PC-3 (cell line): Measurements from ENCODE around the gene MARK3. TPM values are rescaled to one million over a fixed set of nuclear protein-coding genes. Genes with fewer than 3 reads are reported as not detected.

Experiments
- ATAC-seq: fragments of 200-7000 bp; cut with Tn5 transposase; 2 replicates; pipeline ENCODE4 v1.9.1; 2020; ENCODE audit warnings: mild to moderate bottlenecking, moderate library complexity
- BruUV-seq: library from RNA; stranded (reverse); fragments of 400-500 nt; replicated peaks from 2 replicates; lab custom pipeline; 2021; lab: Mats Ljungman, UMichigan
- CTCF ChIA-PET: fragments of 300-600 bp; sonication (Branson Sonifier 250); formaldehyde crosslinking; loops from one replicate; lab custom pipeline; 2022; ENCODE audit warnings: antibody characterized with exemption; lab: Charles Lee
- POLR2A ChIA-PET: fragments of 300-600 bp; sonication (Branson Sonifier 250); formaldehyde crosslinking; loops from one replicate; lab custom pipeline; 2022; ENCODE audit warnings: antibody characterized with exemption; ENCODE audit not compliant: unreplicated experiment; lab: Charles Lee
- DNase-seq: peaks from one replicate; pipeline ENCODE4 v3.0.0-alpha.2; 2015
- H2AFZ ChIP-seq: fragments of 300-600 bp; sonication (generic); 2 replicates; pipeline ENCODE4 v1.6.0; 2016; ENCODE audit warnings: antibody characterized with exemption, low read length
- H3F3A ChIP-seq: fragments of 300-600 bp; sonication (generic); one replicate; pipeline ENCODE4 v1.6.0; 2017; ENCODE audit warnings: antibody characterized with exemption, low read length, control low read depth, mild to moderate bottlenecking; ENCODE audit not compliant: unreplicated experiment
- H3K27ac ChIP-seq: fragments of 300-600 bp; sonication (generic); 2 replicates; pipeline ENCODE4 v1.5.1; 2016; ENCODE audit warnings: mild to moderate bottlenecking, low read length
- H3K27me3 ChIP-seq: fragments of 300-600 bp; sonication (generic); 2 replicates; pipeline ENCODE4 v1.6.1; 2016; ENCODE audit warnings: low read length, mixed read lengths
- H3K36me3 ChIP-seq: fragments of 300-600 bp; sonication (generic); 2 replicates; pipeline ENCODE4 v1.6.1; 2016; ENCODE audit warnings: low read depth, mixed run types, low read length, mixed read lengths
- H3K4me1 ChIP-seq: fragments of 300-600 bp; sonication (generic); 2 replicates; pipeline ENCODE4 v1.5.1; 2016; ENCODE audit warnings: low read length; ENCODE audit not compliant: insufficient read depth
- H3K4me2 ChIP-seq: fragments of 300-600 bp; sonication (generic); 2 replicates; pipeline ENCODE4 v1.6.0; 2016; ENCODE audit warnings: low read length
- H3K4me3 ChIP-seq: fragments of 300-600 bp; sonication (generic); 2 replicates; pipeline ENCODE4 v1.5.1; 2016; ENCODE audit warnings: mild to moderate bottlenecking, low read length, mixed read lengths
- H3K79me2 ChIP-seq: fragments of 300-600 bp; sonication (generic); 2 replicates; pipeline ENCODE4 v1.6.1; 2017; ENCODE audit warnings: low read length, mixed read lengths
- H3K9ac ChIP-seq: fragments of 300-600 bp; sonication (generic); 2 replicates; pipeline ENCODE4 v1.6.0; 2016; ENCODE audit warnings: mild to moderate bottlenecking, low read length
- H3K9me2 ChIP-seq: fragments of 300-600 bp; sonication (generic); replicated peaks from 2 replicates; pipeline ENCODE4 v1.6.1; 2016; ENCODE audit warnings: mixed run types, low read length, mixed read lengths
- H3K9me3 ChIP-seq: fragments of 300-600 bp; sonication (generic); 2 replicates; pipeline ENCODE4 v1.6.1; 2016; ENCODE audit warnings: low read length, mixed read lengths
- H4K20me1 ChIP-seq: fragments of 300-600 bp; sonication (generic); 2 replicates; pipeline ENCODE4 v1.6.1; 2016; ENCODE audit warnings: low read length, mixed read lengths
- EZH2 ChIP-seq: fragments of 300-600 bp; sonication (generic); IDR thresholded peaks from one replicate; pipeline ENCODE4 v1.6.1; 2017; ENCODE audit warnings: antibody characterized with exemption, mild to moderate bottlenecking, low read length; ENCODE audit not compliant: unreplicated experiment
- EZH2phosphoT487 ChIP-seq: fragments of 300-600 bp; sonication (generic); IDR thresholded peaks from 2 replicates; pipeline ENCODE4 v1.6.1; 2018; ENCODE audit warnings: mild to moderate bottlenecking, antibody characterized with exemption, low read length, borderline replicate concordance
- intact Hi-C: fragments of 100-400 bp; cut with micrococcal nuclease; formaldehyde crosslinking; loops from 2 replicates; pipeline ENCODE4 v1.9.0; 2023
- total RNA-seq: library from RNA; depleted of rRNA; stranded (reverse); fragments of >200 nt; gene quantifications from 2 replicates; pipeline ENCODE4 v1.2.3, GENCODE V29; 2014
- TF ChIP-seq, protein P1 (sequence below): fragments of 300-600 bp; sonication (generic); conservative IDR thresholded peaks from 2 replicates; pipeline ENCODE4 v1.5.1; 2017; ENCODE audit warnings: antibody characterized with exemption, low read depth, mild to moderate bottlenecking, low read length

MARK3 gene
- total RNA-seq, 1 experiment from 2014 or later = 69.9 TPM

DNA sequence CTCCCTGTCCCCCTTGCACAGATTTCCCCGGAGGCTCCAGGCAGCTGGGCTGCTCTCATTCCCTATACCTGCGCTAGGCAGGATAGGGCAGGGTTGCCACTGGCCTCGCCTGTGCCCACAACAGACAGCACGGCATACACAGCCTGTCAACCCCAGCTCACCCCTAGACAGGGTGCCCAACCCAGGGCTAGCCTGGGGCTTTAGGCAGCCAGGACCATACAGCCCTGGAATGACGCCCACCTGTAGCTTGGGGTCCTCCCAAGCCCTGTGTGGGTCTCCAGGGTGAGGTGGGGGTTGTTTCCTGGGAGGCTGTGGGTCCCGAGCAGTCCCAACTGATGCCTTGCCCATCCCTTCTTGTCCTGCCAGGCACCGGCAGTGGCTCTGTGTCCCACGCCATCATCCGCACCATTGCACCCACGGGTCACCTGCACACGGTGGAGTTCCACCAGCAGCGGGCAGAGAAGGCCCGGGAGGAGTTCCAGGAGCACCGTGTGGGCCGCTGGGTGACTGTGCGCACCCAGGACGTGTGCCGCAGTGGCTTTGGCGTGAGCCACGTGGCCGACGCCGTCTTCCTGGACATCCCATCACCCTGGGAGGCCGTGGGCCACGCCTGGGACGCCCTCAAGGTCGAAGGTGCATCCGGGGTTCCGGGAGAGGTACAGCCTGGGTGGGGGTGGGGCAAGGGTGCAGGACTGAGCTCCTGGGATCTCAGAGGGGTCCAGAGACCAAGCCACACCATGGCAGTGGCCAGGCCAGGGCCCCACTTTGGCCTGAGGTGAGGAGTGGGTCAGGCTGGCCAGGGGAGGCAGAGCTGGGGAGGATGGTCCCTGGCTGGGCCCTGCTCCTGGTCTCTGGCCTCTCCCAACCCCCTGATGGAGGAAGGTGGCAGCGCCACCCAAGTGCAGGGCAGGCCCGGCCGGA is 147.3 kb downstream of the MARK3 start:
- ChIA-PET CTCF (no interaction called here), POLR2A (interaction anchor here (0.6 kb wide), 1 partner anchor 13 kb away, joined by 3 read pairs; no protein-coding TSS in a partner anchor)
- Histone ChIP-seq H4K20me1 (peaks cover 8% of the 10 kb centered on the region; the same call in 1 of the 2 replicates), H3K27ac (no peak overlapping the region), H2AFZ (no peak overlapping the region), H3F3A (no peaks in the 10 kb centered on the region), H3K4me2 (no peak overlapping the region), H3K36me3 (peaks cover 4% of the 10 kb centered on the region; the same call in 1 of the 2 replicates), H3K27me3 (no peaks in the 10 kb centered on the region), H3K4me1 (peaks cover 22% of the 10 kb centered on the region), H3K9me2 (no peaks in the 10 kb centered on the region), H3K79me2 (peaks cover 41% of the 10 kb centered on the region), H3K4me3 (no peak overlapping the region), H3K9me3 (no peaks in the 10 kb centered on the region), H3K9ac (no peak overlapping the region)
- intact Hi-C loops = no loop called here
- TF ChIP-seq EZH2 (no peak), EZH2phosphoT487 (no peak)
- TF ChIP-seq, protein P1, sequence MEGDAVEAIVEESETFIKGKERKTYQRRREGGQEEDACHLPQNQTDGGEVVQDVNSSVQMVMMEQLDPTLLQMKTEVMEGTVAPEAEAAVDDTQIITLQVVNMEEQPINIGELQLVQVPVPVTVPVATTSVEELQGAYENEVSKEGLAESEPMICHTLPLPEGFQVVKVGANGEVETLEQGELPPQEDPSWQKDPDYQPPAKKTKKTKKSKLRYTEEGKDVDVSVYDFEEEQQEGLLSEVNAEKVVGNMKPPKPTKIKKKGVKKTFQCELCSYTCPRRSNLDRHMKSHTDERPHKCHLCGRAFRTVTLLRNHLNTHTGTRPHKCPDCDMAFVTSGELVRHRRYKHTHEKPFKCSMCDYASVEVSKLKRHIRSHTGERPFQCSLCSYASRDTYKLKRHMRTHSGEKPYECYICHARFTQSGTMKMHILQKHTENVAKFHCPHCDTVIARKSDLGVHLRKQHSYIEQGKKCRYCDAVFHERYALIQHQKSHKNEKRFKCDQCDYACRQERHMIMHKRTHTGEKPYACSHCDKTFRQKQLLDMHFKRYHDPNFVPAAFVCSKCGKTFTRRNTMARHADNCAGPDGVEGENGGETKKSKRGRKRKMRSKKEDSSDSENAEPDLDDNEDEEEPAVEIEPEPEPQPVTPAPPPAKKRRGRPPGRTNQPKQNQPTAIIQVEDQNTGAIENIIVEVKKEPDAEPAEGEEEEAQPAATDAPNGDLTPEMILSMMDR = no peak
- DNase-seq (no peak), ATAC-seq (no peak)
- BruUV-seq = no TSS peak

DNA sequence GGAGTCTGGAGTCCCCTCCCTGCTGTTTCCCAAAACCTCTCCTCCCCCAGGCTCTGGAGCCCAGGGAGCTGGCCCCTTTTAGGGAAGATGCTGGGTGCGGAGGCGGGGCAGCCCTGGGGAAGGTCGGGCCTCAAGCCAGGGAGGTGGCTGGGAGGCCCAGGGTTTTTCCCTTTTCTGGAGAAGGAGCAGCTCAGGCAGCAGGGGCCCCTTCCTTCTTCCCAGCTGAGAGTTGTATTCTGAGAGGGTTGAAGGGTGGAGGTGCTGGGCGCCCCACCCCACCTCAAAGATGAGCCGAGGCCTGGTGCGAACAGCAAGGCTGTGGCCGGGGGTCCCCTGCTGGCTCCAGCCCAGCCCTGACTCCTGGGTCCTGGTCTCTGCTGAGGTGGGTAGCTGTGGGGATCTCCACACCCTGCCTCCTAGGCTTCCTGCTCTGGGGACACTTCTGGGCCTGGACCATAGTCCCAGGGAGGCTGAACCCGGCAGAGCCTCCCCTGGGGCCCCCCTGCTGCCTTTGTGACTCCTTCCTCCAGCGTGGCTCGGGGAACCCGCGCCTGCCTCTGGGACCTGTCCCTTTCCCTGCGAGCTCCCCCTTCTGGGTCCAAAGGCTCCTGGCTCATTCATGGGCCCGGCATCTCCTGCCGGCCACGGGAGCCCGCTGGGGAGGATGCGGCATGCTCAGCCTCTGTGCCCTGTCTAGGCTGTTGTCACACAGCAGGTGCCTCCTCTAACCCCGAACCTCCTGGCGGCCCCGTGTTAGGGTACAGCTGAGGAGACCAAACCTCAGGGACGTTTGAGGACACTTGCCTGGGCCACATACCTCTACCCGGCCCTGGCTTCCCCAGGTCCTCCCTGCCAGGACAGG is 148.2 kb downstream of the MARK3 start:
- Histone ChIP-seq H3K4me2 (no peak overlapping the region), H3K4me1 (peaks cover 16% of the 10 kb centered on the region), H3K9ac (no peak overlapping the region), H3K36me3 (peaks cover 4% of the 10 kb centered on the region; the same call in 1 of the 2 replicates), H3K27me3 (no peaks in the 10 kb centered on the region), H3K79me2 (peaks cover 38% of the 10 kb centered on the region), H4K20me1 (peaks cover 8% of the 10 kb centered on the region; the same call in 1 of the 2 replicates), H3K4me3 (no peak overlapping the region), H3K9me2 (no peaks in the 10 kb centered on the region), H3K9me3 (no peaks in the 10 kb centered on the region), H3F3A (no peaks in the 10 kb centered on the region), H2AFZ (no peak overlapping the region), H3K27ac (no peak overlapping the region)
- ChIA-PET CTCF (no interaction called here), POLR2A (no interaction called here)
- no TSS peak for BruUV-seq
- TF ChIP-seq EZH2 (no peak), EZH2phosphoT487 (no peak)
- TF ChIP-seq, protein P1 = no peak
- ATAC-seq (no peak), DNase-seq (no peak)
- intact Hi-C loops = no loop called here
